GM12865 (cell line): ENCODE data around the gene ASCL4.

ENCODE experiments used
- DNase-seq: peaks from one replicate; pipeline ENCODE4 v3.0.0; 2010; ENCODE audit warnings: low read depth
- H3K4me3 ChIP-seq: 2 replicates; pipeline ENCODE4 v1.5.1; 2011; ENCODE audit warnings: mild to moderate bottlenecking, low read depth, low read length, control low read depth
- TF ChIP-seq, protein P1 (sequence below): IDR thresholded peaks from 2 replicates; pipeline ENCODE4 v1.5.1; 2011; ENCODE audit warnings: low read length, control low read depth, low read depth, inconsistent platforms; ENCODE audit not compliant: insufficient read depth; ENCODE audit errors: missing control alignments

ASCL4 gene

DNA sequence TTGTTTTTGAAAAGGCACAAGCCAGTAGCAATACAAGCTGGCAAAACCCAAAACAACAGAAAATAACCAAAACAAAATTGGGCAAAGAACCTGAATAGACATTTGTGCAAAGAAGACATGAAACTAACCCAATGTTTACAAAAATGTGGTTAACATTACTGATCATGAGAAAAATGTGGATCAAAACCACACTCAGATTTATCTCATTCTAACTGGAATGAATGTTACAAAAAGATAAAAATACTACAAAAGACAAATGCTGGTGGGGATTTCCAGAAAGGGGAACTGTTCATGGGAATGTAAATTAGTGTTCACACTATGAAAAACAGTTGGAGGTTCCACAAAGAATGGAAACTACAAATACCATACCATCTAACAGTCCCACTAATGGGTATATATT, 26.6 kb downstream of the ASCL4 start:
- DNase-seq = no peak
- TF ChIP-seq, protein P1, sequence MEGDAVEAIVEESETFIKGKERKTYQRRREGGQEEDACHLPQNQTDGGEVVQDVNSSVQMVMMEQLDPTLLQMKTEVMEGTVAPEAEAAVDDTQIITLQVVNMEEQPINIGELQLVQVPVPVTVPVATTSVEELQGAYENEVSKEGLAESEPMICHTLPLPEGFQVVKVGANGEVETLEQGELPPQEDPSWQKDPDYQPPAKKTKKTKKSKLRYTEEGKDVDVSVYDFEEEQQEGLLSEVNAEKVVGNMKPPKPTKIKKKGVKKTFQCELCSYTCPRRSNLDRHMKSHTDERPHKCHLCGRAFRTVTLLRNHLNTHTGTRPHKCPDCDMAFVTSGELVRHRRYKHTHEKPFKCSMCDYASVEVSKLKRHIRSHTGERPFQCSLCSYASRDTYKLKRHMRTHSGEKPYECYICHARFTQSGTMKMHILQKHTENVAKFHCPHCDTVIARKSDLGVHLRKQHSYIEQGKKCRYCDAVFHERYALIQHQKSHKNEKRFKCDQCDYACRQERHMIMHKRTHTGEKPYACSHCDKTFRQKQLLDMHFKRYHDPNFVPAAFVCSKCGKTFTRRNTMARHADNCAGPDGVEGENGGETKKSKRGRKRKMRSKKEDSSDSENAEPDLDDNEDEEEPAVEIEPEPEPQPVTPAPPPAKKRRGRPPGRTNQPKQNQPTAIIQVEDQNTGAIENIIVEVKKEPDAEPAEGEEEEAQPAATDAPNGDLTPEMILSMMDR = no peak
- H3K4me3 ChIP-seq = no peak overlapping the region

DNA sequence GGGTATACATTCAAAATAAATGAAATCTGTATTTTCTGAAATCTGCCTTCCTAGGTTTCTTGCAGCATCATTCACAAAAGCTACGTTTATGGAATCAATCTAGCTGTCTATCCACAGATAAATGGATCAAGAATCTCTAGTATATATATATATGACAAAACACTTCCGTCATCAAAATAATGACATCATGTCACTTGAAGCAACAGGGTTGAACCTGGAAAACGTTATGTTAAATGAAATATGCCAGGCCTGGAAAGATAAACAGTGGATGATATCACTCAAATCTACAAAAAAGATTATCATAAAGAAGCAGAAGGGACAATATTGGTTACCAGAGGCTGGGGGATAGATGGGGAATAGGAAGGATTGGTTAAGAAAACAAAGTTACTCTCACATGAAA, 28.6 kb downstream of the ASCL4 start:
- no peak for DNase-seq
- no peak overlapping the region for H3K4me3 ChIP-seq
- TF ChIP-seq, protein P1 = no peak

DNA sequence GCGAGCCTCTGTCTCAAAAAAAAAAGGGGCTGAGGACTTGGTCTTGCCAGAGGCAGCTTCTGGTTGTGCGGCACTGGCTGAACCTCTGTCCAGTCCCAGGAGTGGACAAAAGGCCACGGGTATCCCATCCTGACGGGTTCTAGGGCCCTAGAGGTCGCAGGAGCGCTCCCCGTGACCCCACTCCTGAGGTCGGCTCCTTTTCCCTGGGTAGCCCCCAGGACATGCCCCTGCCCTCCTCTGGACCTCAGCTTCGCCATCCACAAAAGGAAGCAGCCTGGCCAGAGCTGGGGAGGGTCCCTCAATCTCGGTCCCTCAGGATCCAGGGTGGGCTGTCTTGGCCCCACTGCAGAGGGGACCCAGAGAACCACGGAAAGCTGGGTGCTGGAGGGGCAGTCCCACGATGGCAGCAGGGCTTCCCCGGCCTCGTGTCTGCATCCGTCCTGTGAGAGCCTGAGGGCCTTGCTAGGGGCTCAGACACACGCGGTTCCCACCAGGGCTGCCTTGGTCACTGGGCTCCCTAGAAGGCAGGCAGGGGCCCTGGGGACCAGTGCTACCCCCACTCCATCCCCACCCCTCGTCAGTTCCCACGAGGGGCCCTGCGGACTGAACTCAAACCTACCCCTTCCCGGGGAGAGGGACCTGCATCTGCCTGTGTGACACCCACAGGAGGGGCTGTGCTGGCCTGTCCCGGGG, 31.1 kb downstream of the ASCL4 start:
- TF ChIP-seq, protein P1 = no peak
- no peak for DNase-seq
- no peak overlapping the region for H3K4me3 ChIP-seq

DNA sequence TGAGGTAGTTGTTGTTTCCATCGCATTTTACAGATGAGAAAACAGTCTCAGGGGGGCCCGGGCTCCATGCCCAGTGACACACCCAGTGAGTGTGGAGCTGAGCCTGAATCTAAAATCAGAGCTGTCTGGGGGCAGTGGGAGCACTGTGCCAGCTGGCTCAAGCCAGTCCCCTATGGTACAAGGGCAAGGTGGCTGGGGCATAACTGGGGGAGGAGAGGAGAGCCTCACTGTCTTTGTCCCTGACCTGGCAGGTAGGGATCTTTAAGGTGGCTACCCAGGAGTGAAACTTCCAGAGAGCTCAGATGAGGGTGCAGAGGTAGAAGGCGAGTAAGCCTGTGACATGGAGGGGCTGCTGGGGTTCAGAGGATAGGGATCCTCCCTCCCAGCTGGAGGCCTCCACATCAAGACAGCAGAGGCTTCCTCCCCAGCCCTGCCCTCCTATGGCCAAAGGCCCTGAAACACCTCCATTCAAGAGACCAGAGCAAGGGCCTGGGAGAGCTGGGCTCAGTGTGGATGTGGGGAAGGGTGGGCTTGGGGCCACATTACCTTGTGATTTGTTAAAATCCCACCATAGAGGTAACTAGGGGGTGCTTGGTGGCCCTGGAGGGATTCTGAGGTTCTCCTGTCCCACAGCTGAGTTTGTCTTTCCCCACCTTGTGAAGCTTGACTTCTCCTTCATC, 33.1 kb downstream of the ASCL4 start:
- no peak for DNase-seq
- TF ChIP-seq, protein P1 = no peak
- H3K4me3 ChIP-seq = no peak overlapping the region

DNA sequence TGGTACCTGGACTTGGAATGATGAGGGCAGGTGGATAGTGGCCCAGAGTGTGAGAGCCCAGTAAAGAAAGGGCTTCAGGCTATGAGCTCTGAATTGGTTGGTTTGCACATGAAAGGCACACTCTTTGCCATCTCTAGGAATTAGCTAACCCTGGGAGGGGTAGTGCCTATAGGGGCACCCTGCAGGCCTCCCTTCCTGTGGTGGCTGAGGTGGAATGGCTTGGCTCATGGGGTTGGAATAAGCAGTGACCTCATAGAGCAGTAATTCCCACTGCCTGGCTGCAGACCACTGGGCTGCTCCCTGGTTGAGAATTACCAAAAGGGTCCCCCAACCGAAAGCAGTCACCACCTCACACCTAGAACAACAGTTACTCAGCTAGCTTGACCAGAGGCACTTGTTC, 42.7 kb downstream of the ASCL4 start:
- no peak for DNase-seq
- no peak overlapping the region for H3K4me3 ChIP-seq
- TF ChIP-seq, protein P1 = no peak

DNA sequence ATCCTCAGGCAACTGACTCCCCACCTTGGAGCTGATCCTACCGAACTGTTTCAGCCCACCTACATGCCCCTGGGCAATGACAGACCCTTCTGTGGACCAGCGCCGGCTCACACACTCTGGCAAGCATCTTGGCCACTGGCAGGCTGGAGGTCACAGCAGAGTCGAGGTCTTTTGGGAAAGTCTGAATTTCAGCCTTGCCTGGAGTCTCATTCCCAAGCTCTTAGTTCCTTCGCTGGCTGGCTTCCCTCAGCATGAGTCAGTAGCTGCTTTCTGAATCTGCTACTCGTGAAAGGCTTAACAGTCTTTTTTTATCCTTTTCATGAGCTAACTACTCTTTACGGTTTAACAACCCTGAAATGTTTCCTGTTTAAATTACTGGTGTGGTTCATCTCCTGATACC, 44.5 kb downstream of the ASCL4 start:
- TF ChIP-seq, protein P1 = no peak
- DNase-seq = no peak
- H3K4me3 ChIP-seq = no peak overlapping the region
